B cell (primary cell): ENCODE results near the gene TPI1. TPM values are rescaled to one million over a fixed set of nuclear protein-coding genes. Genes with fewer than 3 reads are reported as not detected.

Source experiments
- ATAC-seq: fragments of 200-7000 bp; cut with Tn5 transposase; one replicate; pipeline ENCODE4 v1.10.0; 2021; ENCODE audit warnings: low read depth, mild to moderate bottlenecking, moderate number of reproducible peaks, moderate library complexity
- CTCF ChIA-PET: fragments of 350-600 bp; sonication (Branson Sonifier 250); formaldehyde crosslinking; loops from one replicate; lab custom pipeline; 2021; ENCODE audit warnings: antibody characterized with exemption, inconsistent platforms; lab: Charles Lee
- POLR2A ChIA-PET: fragments of 350-600 bp; sonication (Branson Sonifier 250); formaldehyde crosslinking; loops from one replicate; lab custom pipeline; 2021; ENCODE audit warnings: antibody characterized with exemption; lab: Charles Lee
- DNase-seq: peaks from one replicate; pipeline ENCODE4 v3.0.0; 2013
- H2AFZ ChIP-seq: 2 replicates; pipeline ENCODE4 v1.6.1; 2012; ENCODE audit warnings: mild to moderate bottlenecking, low read depth, low read length; ENCODE audit not compliant: insufficient read depth, poor library complexity, severe bottlenecking
- H3K27ac ChIP-seq, 2 donors: 1 replicate in 1 of 2; 2 replicates in 1 of 2; pipeline ENCODE4 v1.5.1; 2012 to 2013; ENCODE audit warnings: low read length in 2 of 2, mild to moderate bottlenecking in 2 of 2, moderate library complexity in 1 of 2
- H3K27me3 ChIP-seq, 4 experiments: fragments of 200-600 bp in 1 of 4; sonication (generic) in 1 of 4; replicated peaks in 1 of 4; 1 replicate in 2 of 4; 2 replicates in 2 of 4; pipeline versions ENCODE4 v1.6.1 to v1.7.0; 2013 to 2016; ENCODE audit warnings: low read length in 3 of 4, mild to moderate bottlenecking in 2 of 4, mixed read lengths in 1 of 4, moderate library complexity in 1 of 4; ENCODE audit not compliant: insufficient read depth in 4 of 4, control insufficient read depth in 3 of 4; ENCODE audit errors: control extremely low read depth in 1 of 4
- H3K36me3 ChIP-seq, 2 experiments: replicated peaks in 1 of 2; 1 replicate in 1 of 2; 2 replicates in 1 of 2; pipeline versions ENCODE4 v1.6.1 to v1.7.1; 2013; ENCODE audit warnings: low read length in 1 of 2; ENCODE audit not compliant: insufficient read depth in 2 of 2, control insufficient read depth in 1 of 2; ENCODE audit errors: control extremely low read depth in 1 of 2, extremely low read depth in 1 of 2
- H3K4me1 ChIP-seq, 2 donors: fragments of 200-600 bp in 1 of 2; sonication (generic) in 1 of 2; 1 replicate in 1 of 2; 2 replicates in 1 of 2; pipeline versions ENCODE4 v1.5.1 to v1.6.1; 2013 to 2017; ENCODE audit warnings: low read length in 2 of 2; ENCODE audit not compliant: control insufficient read depth in 2 of 2, insufficient read depth in 2 of 2
- H3K4me2 ChIP-seq: replicated peaks from 2 replicates; pipeline ENCODE3; 2012; ENCODE audit warnings: mild to moderate bottlenecking, low read depth, low read length; ENCODE audit not compliant: poor library complexity, severe bottlenecking
- H3K4me3 ChIP-seq, 5 experiments: fragments of 200-600 bp in 1 of 5; sonication (generic) in 1 of 5; 1 replicate in 3 of 5; 2 replicates in 2 of 5; pipeline versions ENCODE4 v1.5.1 to v1.7.0; 2011 to 2016; ENCODE audit warnings: low read length in 4 of 5, mild to moderate bottlenecking in 4 of 5, low read depth in 2 of 5, control low read depth in 1 of 5, moderate library complexity in 1 of 5; ENCODE audit not compliant: insufficient read depth in 1 of 5; ENCODE audit errors: control extremely low read depth in 1 of 5, extremely low read depth in 1 of 5
- H3K79me2 ChIP-seq: fragments of 200-600 bp; sonication (generic); one replicate; pipeline ENCODE4 v1.6.0; 2016; ENCODE audit warnings: low read length; ENCODE audit not compliant: control insufficient read depth, insufficient read depth
- H3K9ac ChIP-seq: fragments of 200-600 bp; sonication (generic); 2 replicates; pipeline ENCODE4 v1.6.1; 2017; ENCODE audit warnings: mild to moderate bottlenecking, low read length, moderate library complexity
- H3K9me3 ChIP-seq, 3 donors: one replicate each; pipeline versions ENCODE4 v1.6.1 to v1.7.1; 2013; ENCODE audit warnings: low read length in 2 of 3; ENCODE audit not compliant: control insufficient read depth in 2 of 3, insufficient read depth in 1 of 3; ENCODE audit errors: control extremely low read depth in 1 of 3
- H4K20me1 ChIP-seq: 2 replicates; pipeline ENCODE4 v1.6.0; 2012; ENCODE audit warnings: mild to moderate bottlenecking, low read length; ENCODE audit not compliant: insufficient read depth, control insufficient read depth, poor library complexity, severe bottlenecking
- H3K27ac Mint-ChIP-seq: one replicate; pipeline ENCODE4 v1.8.0; 2021; ENCODE audit warnings: mixed read lengths
- H3K27me3 Mint-ChIP-seq: one replicate; pipeline ENCODE4 v1.8.0; 2021; ENCODE audit warnings: mixed read lengths
- H3K4me1 Mint-ChIP-seq: one replicate; pipeline ENCODE4 v1.8.0; 2021; ENCODE audit warnings: mixed read lengths
- H3K4me3 Mint-ChIP-seq: one replicate; pipeline ENCODE4 v1.8.0; 2021; ENCODE audit warnings: mixed read lengths
- H3K9me3 Mint-ChIP-seq: one replicate; pipeline ENCODE4 v1.8.0; 2022; ENCODE audit warnings: mixed read lengths; ENCODE audit not compliant: insufficient read depth
- CTCF ChIP-seq: fragments of 200-600 bp; IDR thresholded peaks from one replicate; pipeline ENCODE4 v1.8.0; 2022; ENCODE audit warnings: antibody characterized with exemption, mild to moderate bottlenecking
- EZH2 ChIP-seq: IDR thresholded peaks from 2 replicates; pipeline ENCODE4 v1.6.1; 2012; ENCODE audit warnings: borderline replicate concordance, low read depth, mild to moderate bottlenecking, moderate library complexity, low read length; ENCODE audit not compliant: insufficient read depth, poor library complexity, severe bottlenecking
- whole genome bisulfite sequencing: methylation state at CpG from one replicate; pipeline ENCODE4 v1.1.5; 2013; ENCODE audit warnings: missing lambda C conversion rate; ENCODE audit not compliant: insufficient coverage; 5-methylcytosine and 5-hydroxymethylcytosine counted together
- intact Hi-C: fragments of 100-400 bp; cut with micrococcal nuclease; formaldehyde crosslinking; loops from one replicate; pipeline ENCODE4 v1.10.0; 2022
- polyA plus RNA-seq: library from polyadenylated mRNA; depleted of rRNA; stranded (reverse); fragments of >200 nt; gene quantifications from 2 replicates; pipeline ENCODE4 v1.2.3, GENCODE V29; 2012
- total RNA-seq, 2 donors: library from RNA; stranded (reverse); fragments of 120-200 nt in 1 of 2; gene quantifications; 1 replicate in 1 of 2; 2 replicates in 1 of 2; pipeline versions ENCODE4 v1.2.3 to v1.2.4, GENCODE V29; 2013 to 2022

TPI1 gene
- total and polyA plus RNA-seq, 2 donors (not counting 1 experiment from before 2014, with no cell fraction given): 181 to 187 TPM

- peaks cover 0 to 3% (median 0%) of the 10 kb centered on the region in 3 donors for H3K9me3 ChIP-seq
- no peaks in the 10 kb centered on the region for H4K20me1 ChIP-seq
- no peaks in the 10 kb centered on the region for H3K79me2 ChIP-seq
- CTCF ChIA-PET: interaction anchor here (1.0 to 2.8 kb wide), 6 partner anchors 10 to 199 kb away, joined by 3 to 11 read pairs (median 6); partner anchors contain the start of gene SPSB2
- intact Hi-C loops: no loop called here
- H3K4me3 Mint-ChIP-seq: peak overlapping the region; percentile 69
- H3K9ac ChIP-seq: no peak overlapping the region
- H3K36me3 ChIP-seq: peaks cover 0 to 4% of the 10 kb centered on the region in 2 experiments
- peaks cover 23% of the 10 kb centered on the region for H3K4me1 Mint-ChIP-seq
- no peak overlapping the region for H3K27ac ChIP-seq
- ATAC-seq: no peak
- H3K27ac Mint-ChIP-seq: peak overlapping the region; percentile 10
- H3K9me3 Mint-ChIP-seq: no peaks in the 10 kb centered on the region
- peaks cover 0 to 10% (median 1%) of the 10 kb centered on the region in 4 experiments for H3K27me3 ChIP-seq
- H3K27me3 Mint-ChIP-seq: no peaks in the 10 kb centered on the region
- no peak overlapping the region for H3K4me3 ChIP-seq
- H2AFZ ChIP-seq: no peak overlapping the region
- TF ChIP-seq EZH2: no peak
- TF ChIP-seq CTCF: no peak
- POLR2A ChIA-PET: interaction anchor here (1.3 kb wide), 1 partner anchor 43 kb away, joined by 3 read pairs; no protein-coding TSS in a partner anchor
- H3K4me1 ChIP-seq: peaks cover 11 to 19% of the 10 kb centered on the region in 2 donors
- no peak for DNase-seq
- 95% methylated on average over 14 of the region's 15 CpGs for WGBS
- no peak overlapping the region for H3K4me2 ChIP-seq
Observed at GRCh38 chr12:6912164-6912935, 45.0 kb downstream of the TPI1 start.
